Naive thymus-derived CD4-positive, alpha-beta T cell (primary cell): ENCODE data around the gene DMWD. TPM values are rescaled to one million over a fixed set of nuclear protein-coding genes. Genes with fewer than 3 reads are reported as not detected.
"Not testable (repeated sequence)": the region's sequence is repeated elsewhere in the genome, so short reads cannot be mapped to it uniquely, and the experiment has no call there.

ENCODE experiments used
- ATAC-seq: fragments of 150-1000 bp; cut with Tn5 transposase; 2 replicates; pipeline ENCODE4 v1.10.0; 2021; ENCODE audit warnings: mild to moderate bottlenecking, moderate library complexity
- CTCF ChIA-PET: fragments of 350-600 bp; sonication (Branson Sonifier 250); formaldehyde crosslinking; loops from one replicate; lab custom pipeline; 2021; ENCODE audit warnings: antibody characterized with exemption; lab: Charles Lee
- POLR2A ChIA-PET: fragments of 350-600 bp; sonication (Branson Sonifier 250); formaldehyde crosslinking; loops from one replicate; lab custom pipeline; 2021; ENCODE audit warnings: antibody characterized with exemption, inconsistent platforms; lab: Charles Lee
- DNase-seq, 9 donors: peaks; one replicate each; pipeline versions ENCODE4 v3.0.0 to v3.0.0-alpha.2; 2020 to 2022; ENCODE audit warnings: mixed read lengths in 1 of 9
- H3K27ac ChIP-seq: one replicate; pipeline ENCODE4 v1.7.0; 2013; ENCODE audit warnings: mild to moderate bottlenecking, low read depth, low read length, moderate library complexity
- H3K27me3 ChIP-seq, 2 donors: one replicate each; pipeline ENCODE4 v1.7.0; 2013; ENCODE audit warnings: low read length in 2 of 2, mild to moderate bottlenecking in 2 of 2, moderate library complexity in 2 of 2; ENCODE audit not compliant: control insufficient read depth in 2 of 2, insufficient read depth in 2 of 2
- H3K36me3 ChIP-seq, 3 experiments: 1 replicate in 2 of 3; 2 replicates in 1 of 3; pipeline ENCODE4 v1.7.0; 2013; ENCODE audit warnings: low read length in 3 of 3, mild to moderate bottlenecking in 3 of 3, moderate library complexity in 1 of 3; ENCODE audit not compliant: insufficient read depth in 3 of 3, control insufficient read depth in 2 of 3
- H3K4me1 ChIP-seq, 2 donors: one replicate each; pipeline ENCODE4 v1.7.0; 2013; ENCODE audit warnings: low read length in 2 of 2, mild to moderate bottlenecking in 2 of 2, moderate library complexity in 1 of 2; ENCODE audit not compliant: control insufficient read depth in 2 of 2, insufficient read depth in 2 of 2
- H3K4me3 ChIP-seq: 2 replicates; pipeline ENCODE4 v1.7.0; 2013; ENCODE audit warnings: mild to moderate bottlenecking, low read length
- H3K9me3 ChIP-seq, 3 experiments: 1 replicate in 2 of 3; 2 replicates in 1 of 3; pipeline ENCODE4 v1.7.0; 2013; ENCODE audit warnings: low read length in 3 of 3; ENCODE audit not compliant: control insufficient read depth in 2 of 3
- H3K27ac Mint-ChIP-seq, 9 donors: one replicate each; pipeline ENCODE4 v1.8.0; 2020 to 2022; ENCODE audit warnings: mixed read lengths in 9 of 9, mild to moderate bottlenecking in 8 of 9, moderate library complexity in 5 of 9, inconsistent platforms in 2 of 9
- H3K27me3 Mint-ChIP-seq, 5 donors: one replicate each; pipeline ENCODE4 v1.8.0; 2021 to 2022; ENCODE audit warnings: mixed read lengths in 5 of 5, mild to moderate bottlenecking in 1 of 5
- H3K36me3 Mint-ChIP-seq, 5 donors: one replicate each; pipeline ENCODE4 v1.8.0; 2020 to 2022; ENCODE audit warnings: mixed read lengths in 5 of 5, mild to moderate bottlenecking in 3 of 5, inconsistent platforms in 1 of 5
- H3K4me1 Mint-ChIP-seq, 7 donors: one replicate each; pipeline ENCODE4 v1.8.0; 2020 to 2022; ENCODE audit warnings: mixed read lengths in 7 of 7, mild to moderate bottlenecking in 3 of 7, inconsistent platforms in 1 of 7
- H3K4me3 Mint-ChIP-seq, 10 donors: one replicate each; pipeline ENCODE4 v1.8.0; 2020 to 2022; ENCODE audit warnings: mild to moderate bottlenecking in 10 of 10, mixed read lengths in 10 of 10, moderate library complexity in 6 of 10, inconsistent platforms in 2 of 10
- H3K9me3 Mint-ChIP-seq, 11 donors: one replicate each; pipeline ENCODE4 v1.8.0; 2020 to 2022; ENCODE audit warnings: mixed read lengths in 11 of 11, mild to moderate bottlenecking in 4 of 11, inconsistent platforms in 1 of 11, moderate library complexity in 1 of 11
- intact Hi-C, 2 donors: fragments of 100-400 bp; cut with micrococcal nuclease; formaldehyde crosslinking; loops; one replicate each; pipeline ENCODE4 v1.15.1; 2023
- polyA plus RNA-seq, 2 donors: library from polyadenylated mRNA; unstranded; fragments of 300-500 nt; fragmentation: Illumina TruSeq; gene quantifications; one replicate each; pipeline ENCODE4 v1.2.3, GENCODE V29; 2021
- total RNA-seq, 6 experiments: library from RNA in 5 of 6; stranded (reverse) in 5 of 6; gene quantifications; 1 replicate in 5 of 6; 2 replicates in 1 of 6; pipeline ENCODE4 v1.2.3 and lab custom pipeline; 2021 to 2026

The DMWD gene
- total and polyA plus RNA-seq, 7 experiments from 2014 or later, result 3.7 to 43.2 (median 22.9) TPM

- no peaks in the 10 kb centered on the region for H3K4me1 Mint-ChIP-seq
- no peaks in the 10 kb centered on the region for H3K4me1 ChIP-seq
- no peaks in the 10 kb centered on the region for H3K27me3 ChIP-seq
- no peak overlapping the region for H3K27ac ChIP-seq
- ATAC-seq, result no peak
- H3K27me3 Mint-ChIP-seq, result peaks cover 0 to 5% (median 0%) of the 10 kb centered on the region in 5 donors
- DNase-seq, result no peak
- H3K27ac Mint-ChIP-seq, result no peak overlapping the region
- ChIA-PET CTCF (no interaction called here), POLR2A (interaction anchor here (0.6 kb wide), 1 partner anchor 30 kb away, joined by 8 read pairs; no protein-coding TSS in a partner anchor)
- H3K36me3 Mint-ChIP-seq, result no peaks in the 10 kb centered on the region
- H3K4me3 ChIP-seq, result no peak overlapping the region
- no peaks in the 10 kb centered on the region for H3K36me3 ChIP-seq
- no peaks in the 10 kb centered on the region for H3K9me3 ChIP-seq
- intact Hi-C loops, result no loop called here
- no peak overlapping the region for H3K4me3 Mint-ChIP-seq
- no peaks in the 10 kb centered on the region for H3K9me3 Mint-ChIP-seq
Measured at GRCh38 chr19:45757695-45758094, 35.0 kb downstream of the DMWD start.

- intact Hi-C loops, result no loop called here
- POLR2A ChIA-PET, result no interaction called here
- Mint-ChIP-seq H3K27ac (no peak overlapping the region), H3K4me3 (no peak overlapping the region), H3K4me1 (no peaks in the 10 kb centered on the region), H3K36me3 (no peaks in the 10 kb centered on the region), H3K9me3 (no peaks in the 10 kb centered on the region), H3K27me3 (peaks cover 0 to 4% (median 0%) of the 10 kb centered on the region in 5 donors)
- H3K9me3 ChIP-seq, result no peaks in the 10 kb centered on the region
- H3K36me3 ChIP-seq, result no peaks in the 10 kb centered on the region
- no peak overlapping the region for H3K4me3 ChIP-seq
- DNase-seq, result no peak
- no peaks in the 10 kb centered on the region for H3K4me1 ChIP-seq
- H3K27ac ChIP-seq, result no peak overlapping the region
- ATAC-seq, result no peak
- CTCF ChIA-PET, result no interaction called here
- no peaks in the 10 kb centered on the region for H3K27me3 ChIP-seq
Measured at GRCh38 chr19:45754323-45754722, 38.3 kb downstream of the DMWD start.

- Histone ChIP-seq H3K4me1 (no peaks in the 10 kb centered on the region), H3K27me3 (no peaks in the 10 kb centered on the region), H3K4me3 (no peak overlapping the region), H3K9me3 (no peaks in the 10 kb centered on the region), H3K36me3 (no peaks in the 10 kb centered on the region), H3K27ac (no peak overlapping the region)
- no peak overlapping the region for H3K4me3 Mint-ChIP-seq
- no peaks in the 10 kb centered on the region for H3K36me3 Mint-ChIP-seq
- ChIA-PET POLR2A (no interaction called here), CTCF (no interaction called here)
- no peaks in the 10 kb centered on the region for H3K4me1 Mint-ChIP-seq
- H3K27ac Mint-ChIP-seq, result no peak overlapping the region
- H3K27me3 Mint-ChIP-seq, result peaks cover 0 to 4% (median 0%) of the 10 kb centered on the region in 5 donors
- H3K9me3 Mint-ChIP-seq, result no peaks in the 10 kb centered on the region
- ATAC-seq (no peak), DNase-seq (no peak)
- intact Hi-C loops, result no loop called here
Measured at GRCh38 chr19:45753548-45753947, 39.1 kb downstream of the DMWD start.

- Histone ChIP-seq H3K9me3 (no peaks in the 10 kb centered on the region), H3K27me3 (no peaks in the 10 kb centered on the region), H3K4me1 (no peaks in the 10 kb centered on the region), H3K4me3 (no peak overlapping the region), H3K27ac (no peak overlapping the region), H3K36me3 (no peaks in the 10 kb centered on the region)
- no peak overlapping the region for H3K27ac Mint-ChIP-seq
- H3K27me3 Mint-ChIP-seq, result peaks cover 0 to 5% (median 0%) of the 10 kb centered on the region in 5 donors
- ATAC-seq (no peak), DNase-seq (no peak)
- POLR2A ChIA-PET, result no interaction called here
- H3K4me3 Mint-ChIP-seq, result no peak overlapping the region
- H3K36me3 Mint-ChIP-seq, result no peaks in the 10 kb centered on the region
- intact Hi-C loops, result no loop called here
- CTCF ChIA-PET, result no interaction called here
- no peaks in the 10 kb centered on the region for H3K9me3 Mint-ChIP-seq
- no peaks in the 10 kb centered on the region for H3K4me1 Mint-ChIP-seq
Measured at GRCh38 chr19:45752639-45753038, 40.0 kb downstream of the DMWD start.

- H3K27me3 ChIP-seq, H3K4me3 Mint-ChIP-seq, H3K36me3 ChIP-seq, H3K27ac Mint-ChIP-seq, H3K4me1 ChIP-seq, H3K4me3 ChIP-seq, POLR2A ChIA-PET, intact Hi-C loops, H3K36me3 Mint-ChIP-seq, H3K27ac ChIP-seq, ATAC-seq, H3K9me3 Mint-ChIP-seq, H3K9me3 ChIP-seq, H3K27me3 Mint-ChIP-seq, DNase-seq, H3K4me1 Mint-ChIP-seq, CTCF ChIA-PET: not testable (repeated sequence)
Measured at GRCh38 chr19:45751483-45751882, 41.2 kb downstream of the DMWD start.

- ATAC-seq (no peak), DNase-seq (no peak)
- no peaks in the 10 kb centered on the region for H3K4me1 Mint-ChIP-seq
- no peaks in the 10 kb centered on the region for H3K36me3 Mint-ChIP-seq
- peaks cover 5 to 18% (median 11%) of the 10 kb centered on the region in 5 donors for H3K27me3 Mint-ChIP-seq
- Histone ChIP-seq H3K36me3 (no peaks in the 10 kb centered on the region), H3K27ac (no peak overlapping the region), H3K4me3 (no peak overlapping the region), H3K4me1 (no peaks in the 10 kb centered on the region), H3K9me3 (no peaks in the 10 kb centered on the region), H3K27me3 (no peaks in the 10 kb centered on the region)
- no peaks in the 10 kb centered on the region for H3K9me3 Mint-ChIP-seq
- CTCF ChIA-PET, result interaction anchor here (0.7 kb wide), 1 partner anchor 334 kb away, joined by 4 read pairs; no protein-coding TSS in a partner anchor
- H3K4me3 Mint-ChIP-seq, result no peak overlapping the region
- intact Hi-C loops, result no loop called here
- POLR2A ChIA-PET, result no interaction called here
- H3K27ac Mint-ChIP-seq, result no peak overlapping the region
Measured at GRCh38 chr19:45747513-45747912, 45.1 kb downstream of the DMWD start.

GRCh38 chr19:45746866-45747265 is 45.8 kb downstream of the DMWD start:
- Mint-ChIP-seq H3K4me1 (no peaks in the 10 kb centered on the region), H3K27ac (no peak overlapping the region), H3K4me3 (no peak overlapping the region), H3K27me3 (peaks cover 5 to 22% (median 11%) of the 10 kb centered on the region in 5 donors), H3K36me3 (no peaks in the 10 kb centered on the region), H3K9me3 (no peaks in the 10 kb centered on the region)
- no peak overlapping the region for H3K27ac ChIP-seq
- no peaks in the 10 kb centered on the region for H3K9me3 ChIP-seq
- H3K36me3 ChIP-seq, result no peaks in the 10 kb centered on the region
- H3K4me1 ChIP-seq, result no peaks in the 10 kb centered on the region
- ATAC-seq, result no peak
- no peak overlapping the region for H3K4me3 ChIP-seq
- no peak for DNase-seq
- intact Hi-C loops, result no loop called here
- no peaks in the 10 kb centered on the region for H3K27me3 ChIP-seq
- CTCF ChIA-PET, result no interaction called here
- POLR2A ChIA-PET, result no interaction called here
